HEK293 (cell line): ENCODE results near the gene MAP3K7CL.

Source experiments
- BCL11B ChIP-seq: fragments of 450-650 bp; formaldehyde crosslinking; IDR thresholded peaks from 2 replicates; pipeline ENCODE4 v1.5.1; 2016; ENCODE audit warnings: low read depth, missing biosample characterization, missing genetic modification characterization
- CTCF ChIP-seq: fragments of 450-650 bp; formaldehyde crosslinking; IDR thresholded peaks from 2 replicates; pipeline ENCODE4 v1.5.1; 2016; ENCODE audit warnings: missing biosample characterization, missing genetic modification characterization
- WT1 ChIP-seq: fragments of 450-650 bp; formaldehyde crosslinking; IDR thresholded peaks from 2 replicates; pipeline ENCODE4 v1.5.1; 2016; ENCODE audit warnings: missing biosample characterization, missing genetic modification characterization
- ZBTB20 ChIP-seq: fragments of 450-650 bp; formaldehyde crosslinking; IDR thresholded peaks from 2 replicates; pipeline ENCODE4 v1.5.1; 2016; ENCODE audit warnings: missing biosample characterization, missing genetic modification characterization
- ZNF175 ChIP-seq: fragments of 450-650 bp; formaldehyde crosslinking; IDR thresholded peaks from 2 replicates; pipeline ENCODE4 v1.5.1; 2016; ENCODE audit warnings: missing biosample characterization, missing genetic modification characterization
- ZNF416 ChIP-seq: fragments of 450-650 bp; formaldehyde crosslinking; IDR thresholded peaks from 2 replicates; pipeline ENCODE4 v1.5.1; 2016; ENCODE audit warnings: missing biosample characterization, missing genetic modification characterization
- ZNF513 ChIP-seq: fragments of 450-650 bp; IDR thresholded peaks from 2 replicates; pipeline ENCODE4 v1.5.1; 2018; ENCODE audit warnings: missing biosample characterization, missing genetic modification characterization
- ZNF624 ChIP-seq: fragments of 450-650 bp; formaldehyde crosslinking; IDR thresholded peaks from 2 replicates; pipeline ENCODE4 v1.5.1; 2017; ENCODE audit warnings: missing biosample characterization, missing genetic modification characterization
- ZNF670 ChIP-seq: fragments of 450-650 bp; formaldehyde crosslinking; IDR thresholded peaks from 2 replicates; pipeline ENCODE4 v1.5.1; 2016; ENCODE audit warnings: missing biosample characterization, missing genetic modification characterization, low read depth
- ZNF707 ChIP-seq: fragments of 450-650 bp; formaldehyde crosslinking; IDR thresholded peaks from 2 replicates; pipeline ENCODE4 v1.5.1; 2016; ENCODE audit warnings: missing biosample characterization, missing genetic modification characterization

- TF ChIP-seq WT1 (tag by site-specific recombination) (no peak), ZNF670 (peak; percentile 93), ZNF513 (tag by site-specific recombination) (no peak), CTCF (no peak), ZNF624 (tag by site-specific recombination) (no peak), ZBTB20 (tag by site-specific recombination) (0 out of 2 replicates have a peak, but pooled peaks have one; percentile 23), ZNF175 (tag by site-specific recombination) (no peak; the same call in 1 of the 2 replicates), ZNF707 (tag by site-specific recombination) (peak; percentile 47; the same call in 1 of the 2 replicates), ZNF416 (no peak), BCL11B (tag by site-specific recombination) (no peak)
Measured at GRCh38 chr21:29213513-29214385, 83.3 kb downstream of the MAP3K7CL start.
